ENCODE data around the gene FBXO28.

GRCh38 chr1:224170748-224171478 is 57.0 kb downstream of the FBXO28 start:
- TF ChIP-seq CTCF (IDR thresholded peaks at IDR 0.05; ENCODE audit: low read length) (peak; percentile 51), EZH2 (optimal IDR thresholded peaks at IDR 0.05; ENCODE audit: low read depth, low read length) (no peak), EZH2phosphoT487 (IDR thresholded peaks at IDR 0.05; ENCODE audit: low read length) (no peak)
